Cardiac fibroblast (primary cell): Measurements from ENCODE around the gene GPLD1.
"Not testable (repeated sequence)": the region's sequence is repeated elsewhere in the genome, so short reads cannot be mapped to it uniquely, and the experiment has no call there.

ENCODE experiments used
- DNase-seq, 2 donors: peaks; one replicate each; pipeline versions ENCODE4 v3.0.0 to v3.0.0-alpha.2; 2010; ENCODE audit warnings: low read depth in 2 of 2
- H3K4me3 ChIP-seq, 2 donors: replicated peaks in 1 of 2; 1 replicate in 1 of 2; 2 replicates in 1 of 2; pipeline ENCODE4 v1.5.1; 2011; ENCODE audit warnings: low read depth in 2 of 2, low read length in 2 of 2, mild to moderate bottlenecking in 2 of 2, moderate library complexity in 1 of 2
- CTCF ChIP-seq: IDR thresholded peaks from one replicate; pipeline ENCODE4 v1.5.1; 2011; ENCODE audit warnings: low read depth, mild to moderate bottlenecking, low read length, inconsistent platforms

Gene GPLD1

GRCh38 chr6:24403501-24403824, 85.9 kb downstream of the GPLD1 start:
- DNase-seq: no peak
- TF ChIP-seq CTCF: no peak

DNA sequence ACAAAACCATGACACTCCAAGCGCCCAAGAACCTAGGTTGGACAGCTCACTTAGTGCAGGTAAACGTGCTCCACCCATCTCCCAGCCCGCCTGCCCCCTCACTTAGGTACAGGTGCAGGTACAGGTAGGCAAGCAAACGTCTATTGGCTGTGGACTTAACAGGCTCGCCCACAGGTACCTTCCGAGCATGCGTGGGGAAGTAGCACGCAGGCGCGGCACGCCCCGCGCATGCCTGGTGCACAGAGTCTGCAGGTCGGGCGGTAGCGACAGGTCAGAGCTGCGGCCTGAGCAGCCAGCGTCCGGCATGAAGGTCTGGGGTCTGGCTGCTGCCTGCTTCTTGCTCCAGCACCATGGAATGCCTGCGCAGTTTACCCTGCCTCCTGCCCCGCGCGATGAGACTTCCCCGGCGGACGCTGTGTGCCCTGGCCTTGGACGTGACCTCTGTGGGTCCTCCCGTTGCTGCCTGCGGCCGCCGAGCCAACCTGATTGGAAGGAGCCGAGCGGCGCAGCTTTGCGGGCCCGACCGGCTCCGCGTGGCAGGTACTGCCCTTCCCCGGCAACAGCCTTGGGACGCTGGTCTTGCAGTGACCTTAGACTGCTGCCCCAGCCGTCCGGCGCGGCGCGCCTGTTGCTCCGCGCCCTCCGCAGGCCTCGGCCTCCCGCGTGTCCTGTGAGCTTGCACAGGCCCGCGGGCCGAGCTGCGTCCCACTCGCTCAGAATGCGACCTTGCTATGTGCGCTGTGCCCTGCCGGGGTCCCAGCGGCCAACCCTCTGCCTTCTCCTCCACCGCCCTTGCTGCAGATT, 86.5 kb downstream of the GPLD1 start, which contains the start of gene MRS2:
MRS2 (plus strand) TSS at position 240 of the 804 bp plus-strand sequence; CDS start at position 351, 111 bp downstream.
- no peak for TF ChIP-seq CTCF
- peak; percentile 71 to 83 for DNase-seq
- peak within 1 kb of the TSS; percentile 86 to 96 for H3K4me3 ChIP-seq

More at GRCh38 chr6:24403501-24403824, 85.9 kb downstream of the GPLD1 start:
- H3K4me3 ChIP-seq: peak overlapping the region; percentile 86 to 96

DNA sequence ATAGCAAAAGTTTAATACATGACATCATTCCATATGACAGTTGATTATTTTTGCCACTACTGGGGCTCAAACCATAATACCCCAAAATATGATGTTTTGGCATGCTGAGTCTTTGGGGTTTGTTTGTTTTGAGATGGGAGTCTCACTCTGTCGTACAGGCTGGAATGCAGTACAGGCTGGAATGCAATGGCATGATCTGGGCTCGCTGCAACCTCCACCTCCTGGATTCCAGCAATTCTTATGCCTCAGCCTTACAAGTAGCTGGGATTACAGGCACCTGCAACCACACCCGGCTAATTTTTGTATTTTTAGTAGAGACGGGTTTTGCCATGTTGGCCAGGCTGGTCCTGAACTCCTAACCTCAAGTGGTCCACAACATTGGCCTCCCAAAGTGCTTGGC, 87.9 kb downstream of the GPLD1 start:
- H3K4me3 ChIP-seq: no peak overlapping the region
- TF ChIP-seq CTCF: no peak
- no peak for DNase-seq

- not testable (repeated sequence) for DNase-seq, H3K4me3 ChIP-seq
Observed at GRCh38 chr6:24400045-24401039, 89.0 kb downstream of the GPLD1 start.

DNA sequence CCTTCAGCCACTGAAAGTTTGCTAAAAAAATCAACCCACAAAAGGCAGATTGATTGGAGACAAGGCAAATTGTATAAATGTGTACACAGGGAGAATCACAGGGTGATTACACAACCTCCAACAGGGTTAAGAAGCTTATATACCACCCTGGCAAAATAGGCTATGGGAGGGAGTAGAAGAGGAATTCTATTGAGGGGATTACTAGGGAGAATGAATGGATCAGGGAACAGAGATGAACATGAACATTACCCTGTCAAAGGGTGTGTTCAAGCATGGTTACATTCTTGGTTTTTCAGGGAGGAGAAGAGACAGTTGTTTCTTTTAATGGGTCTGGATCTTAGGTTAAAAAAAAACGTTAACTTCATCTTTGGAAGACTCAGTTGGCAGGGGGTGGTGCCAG, 91.7 kb downstream of the GPLD1 start:
- H3K4me3 ChIP-seq: no peak overlapping the region
- no peak for TF ChIP-seq CTCF
- DNase-seq: no peak

- no peak overlapping the region for H3K4me3 ChIP-seq
Observed at GRCh38 chr6:24396824-24397223, 92.6 kb downstream of the GPLD1 start.

More at GRCh38 chr6:24396824-24397223, 92.6 kb downstream of the GPLD1 start:
- TF ChIP-seq CTCF: no peak
- no peak for DNase-seq
